ENCODE measurements around the gene FYN.

FYN gene

DNA sequence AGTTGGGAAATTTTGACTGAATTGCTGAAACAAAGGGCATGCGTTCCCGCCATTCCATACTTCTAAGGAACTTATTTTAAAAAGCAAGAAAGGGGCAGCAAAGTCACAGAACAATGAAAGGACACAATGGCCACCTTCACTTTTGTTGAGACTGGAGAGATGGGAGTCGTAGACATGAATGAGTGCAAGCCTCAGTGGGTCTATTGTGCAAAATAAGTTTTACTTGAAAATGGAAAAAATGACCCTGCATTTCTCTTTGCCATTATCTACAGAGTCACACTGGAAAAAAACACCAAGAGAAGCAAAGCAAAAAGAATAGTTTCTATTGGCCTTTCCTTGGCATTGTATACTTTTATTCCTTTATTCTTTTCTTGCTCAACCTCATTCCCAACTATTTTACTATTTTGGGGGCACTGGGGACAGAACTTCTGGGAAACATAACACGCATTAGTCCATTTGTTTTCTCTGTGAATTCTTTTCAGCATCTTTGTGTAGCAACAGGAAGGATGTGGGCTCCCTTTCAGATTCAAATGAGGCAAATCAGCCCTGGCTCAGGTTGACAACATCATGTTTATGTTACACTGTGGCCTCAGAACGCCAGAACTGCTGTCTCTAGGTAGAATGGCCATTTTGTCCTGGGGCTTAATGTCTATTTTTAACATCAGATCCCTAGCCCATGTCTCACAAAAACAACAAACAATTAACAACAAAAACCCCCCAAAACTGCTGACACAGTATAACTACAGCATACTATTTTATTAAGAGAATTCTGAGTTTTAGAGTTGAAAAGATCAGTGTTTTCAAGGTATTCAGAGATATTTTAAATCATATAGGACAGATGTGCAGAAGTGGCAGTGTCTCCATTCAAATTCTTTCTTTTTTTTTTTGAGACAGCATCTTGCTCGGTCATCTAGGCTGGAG lies 122.2 kb downstream of the FYN start:
- no peak overlapping the region for H3K4me3 ChIP-seq (ENCODE audit: low read depth, low read length)
- ChIA-PET CTCF (interaction anchor here (1.0 kb wide), 1 partner anchor 290 kb away, joined by 3 read pairs; no protein-coding TSS in a partner anchor), POLR2A (no interaction called here)
- no peak for TF ChIP-seq CTCF (IDR thresholded peaks at IDR 0.05; ENCODE audit: insufficient read depth, low read length, missing control alignments)
- DNase-seq (ENCODE audit: low read depth, low spot score), result no peak

DNA sequence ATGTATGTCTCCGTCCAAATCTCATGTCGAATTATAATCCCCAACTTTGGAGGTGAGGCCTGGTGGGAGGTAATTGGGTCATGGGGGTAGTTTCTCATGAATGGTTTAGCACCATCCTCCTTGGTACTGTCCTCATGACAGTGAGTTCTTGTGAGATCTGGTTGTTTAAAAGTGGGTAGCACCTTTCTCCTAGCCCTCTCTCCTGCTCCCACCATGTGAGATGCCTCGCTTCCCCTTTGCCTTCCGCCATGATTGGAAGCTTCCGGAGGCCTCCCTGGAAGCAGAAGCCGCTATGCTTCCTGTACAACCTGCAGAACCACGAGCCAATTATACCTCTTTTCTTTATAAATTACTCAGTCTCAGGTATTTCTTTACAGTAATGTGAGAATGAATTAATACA lies 123.1 kb downstream of the FYN start:
- ChIA-PET POLR2A (no interaction called here), CTCF (no interaction called here)
- DNase-seq (ENCODE audit: low read depth, low spot score), result no peak
- no peak for TF ChIP-seq CTCF (IDR thresholded peaks at IDR 0.05; ENCODE audit: insufficient read depth, low read length, missing control alignments)
- no peak overlapping the region for H3K4me3 ChIP-seq (ENCODE audit: low read depth, low read length)

- POLR2A ChIA-PET, result no interaction called here
- TF ChIP-seq CTCF (IDR thresholded peaks at IDR 0.05; ENCODE audit: insufficient read depth, low read length, missing control alignments), result no peak
- CTCF ChIA-PET, result interaction anchor here (1.0 to 1.5 kb wide), 4 partner anchors 15 to 94 kb away, joined by 3 read pairs; no protein-coding TSS in a partner anchor
- no peak overlapping the region for H3K4me3 ChIP-seq (ENCODE audit: low read depth, low read length)
- DNase-seq (ENCODE audit: low read depth, low spot score), result no peak
Observed at GRCh38 chr6:111748231-111748647, 125.0 kb downstream of the FYN start.

DNA sequence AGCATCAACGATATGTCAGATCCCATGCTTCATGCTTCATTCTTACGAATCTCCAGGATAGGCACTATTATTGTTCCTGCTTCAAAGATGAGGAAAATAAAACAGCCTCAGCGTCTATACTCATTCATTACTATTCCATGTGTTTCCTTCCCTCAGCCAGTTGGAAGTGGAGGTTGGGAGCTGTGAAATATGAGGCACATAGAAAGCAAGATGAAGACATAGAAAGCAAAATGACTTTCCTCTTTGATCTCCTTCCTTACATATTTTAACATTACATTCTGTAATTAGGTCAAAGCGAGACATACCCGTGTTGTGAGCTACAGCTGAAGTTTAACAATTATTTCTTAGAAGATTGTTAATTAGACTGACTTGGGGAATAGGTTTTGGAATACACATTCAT lies 125.4 kb downstream of the FYN start:
- ChIA-PET POLR2A (no interaction called here), CTCF (interaction anchor here (1.0 to 1.5 kb wide), 4 partner anchors 15 to 95 kb away, joined by 3 read pairs; no protein-coding TSS in a partner anchor)
- H3K4me3 ChIP-seq (ENCODE audit: low read depth, low read length), result no peak overlapping the region
- no peak for TF ChIP-seq CTCF (IDR thresholded peaks at IDR 0.05; ENCODE audit: insufficient read depth, low read length, missing control alignments)
- no peak for DNase-seq (ENCODE audit: low read depth, low spot score)

- no peak for TF ChIP-seq CTCF (IDR thresholded peaks at IDR 0.05; ENCODE audit: insufficient read depth, low read length, missing control alignments)
- no peak for DNase-seq (ENCODE audit: low read depth, low spot score)
- CTCF ChIA-PET, result interaction anchor here (1.0 to 1.5 kb wide), 3 partner anchors 16 to 38 kb away, joined by 3 read pairs; no protein-coding TSS in a partner anchor
- POLR2A ChIA-PET, result no interaction called here
- H3K4me3 ChIP-seq (ENCODE audit: low read depth, low read length), result no peak overlapping the region
Observed at GRCh38 chr6:111747396-111747795, 125.9 kb downstream of the FYN start.

GRCh38 chr6:111746983-111747382 lies 126.3 kb downstream of the FYN start:
- ChIA-PET CTCF (interaction anchor here (1.4 to 1.5 kb wide), 2 partner anchors 21 to 37 kb away, joined by 3 read pairs; no protein-coding TSS in a partner anchor), POLR2A (no interaction called here)

More at GRCh38 chr6:111746983-111747382, 126.3 kb downstream of the FYN start:
- no peak for TF ChIP-seq CTCF (IDR thresholded peaks at IDR 0.05; ENCODE audit: insufficient read depth, low read length, missing control alignments)
- no peak overlapping the region for H3K4me3 ChIP-seq (ENCODE audit: low read depth, low read length)
- DNase-seq (ENCODE audit: low read depth, low spot score), result no peak
